OCI-LY7 (cell line): Measurements from ENCODE around the gene NXF1.

Experiments used
- CTCF ChIP-seq: fragments of 200-600 bp; sonication (generic); conservative IDR thresholded peaks from 2 replicates; pipeline ENCODE4 v1.5.1; 2014; ENCODE audit warnings: mild to moderate bottlenecking, antibody characterized with exemption, low read length, moderate library complexity, mixed read lengths
- EZH2phosphoT487 ChIP-seq: fragments of 200-600 bp; sonication (generic); IDR thresholded peaks from 2 replicates; pipeline ENCODE4 v1.6.1; 2018; ENCODE audit warnings: low read depth, borderline replicate concordance, mild to moderate bottlenecking, mixed run types, antibody characterized with exemption, low read length, moderate library complexity, mixed read lengths

- 0 out of 2 replicates have a peak, but pooled peaks have one; percentile 27 for TF ChIP-seq CTCF
- TF ChIP-seq EZH2phosphoT487, result no peak
These were observed at the start of gene NXF1 for GRCh38 chr11:62805076-62805892.
